ENCODE data around the gene SLC25A28.

SLC25A28 gene

GRCh38 chr10:99647601-99648151 lies 27.4 kb upstream of the SLC25A28 start:
- no peak for TF ChIP-seq CTCF (IDR thresholded peaks at IDR 0.05; ENCODE audit: extremely low read depth, insufficient read depth, missing control alignments)
- in situ Hi-C loops (cut with MboI; ENCODE audit: low pct_unique_long_range_greater_than_20kb, low sequenced_read_pairs, unreplicated experiment): no loop called here
- DNase-seq (ENCODE audit: low spot score): no peak

GRCh38 chr10:99633832-99634231 lies 13.6 kb upstream of the SLC25A28 start:
- in situ Hi-C loops (cut with MboI; ENCODE audit: low pct_unique_long_range_greater_than_20kb, low sequenced_read_pairs, unreplicated experiment): no loop called here
- no peak for DNase-seq (ENCODE audit: low spot score)
- TF ChIP-seq CTCF (IDR thresholded peaks at IDR 0.05; ENCODE audit: extremely low read depth, insufficient read depth, missing control alignments): no peak

DNA sequence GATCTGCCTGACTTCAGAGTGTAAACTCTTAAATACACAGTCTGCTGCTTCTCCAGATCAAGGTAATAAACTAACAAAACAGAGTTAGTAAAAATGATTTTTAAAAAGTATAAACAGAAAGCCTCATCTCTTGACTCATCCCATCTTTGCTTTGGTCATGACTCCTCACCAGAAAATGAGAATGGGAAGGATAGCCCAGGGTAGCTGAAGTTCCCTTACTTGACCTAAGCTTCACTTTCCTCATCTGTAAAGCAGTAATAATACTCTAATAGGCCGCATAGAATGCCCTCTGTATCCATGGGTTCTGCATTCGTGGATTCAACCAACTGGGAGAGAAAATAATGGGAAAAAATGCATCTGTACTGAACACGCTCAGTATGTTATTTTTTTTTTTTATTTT lies 11.3 kb upstream of the SLC25A28 start:
- no peak for DNase-seq (ENCODE audit: low spot score)
- no peak for TF ChIP-seq CTCF (IDR thresholded peaks at IDR 0.05; ENCODE audit: extremely low read depth, insufficient read depth, missing control alignments)
- in situ Hi-C loops (cut with MboI; ENCODE audit: low pct_unique_long_range_greater_than_20kb, low sequenced_read_pairs, unreplicated experiment): no loop called here

DNA sequence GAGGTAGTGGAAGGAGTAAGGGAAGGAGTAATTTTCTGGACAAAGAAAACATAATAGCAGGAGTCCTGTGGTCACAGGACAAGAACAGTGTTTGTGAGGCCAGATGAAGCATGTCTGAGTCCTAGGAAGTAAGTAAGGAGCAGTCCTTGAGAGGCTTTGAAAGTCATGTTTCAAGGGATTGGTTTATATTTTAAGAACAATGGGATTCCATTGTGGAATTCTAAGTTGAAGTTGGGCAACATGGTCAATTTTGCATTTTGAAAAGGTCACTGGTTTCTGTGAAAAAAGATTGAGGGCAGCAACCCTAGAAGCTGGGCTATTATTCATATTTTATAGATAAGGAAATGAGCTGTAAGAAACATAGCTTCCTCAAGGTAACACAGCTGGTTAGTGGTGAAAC lies 10.8 kb upstream of the SLC25A28 start:
- in situ Hi-C loops (cut with MboI; ENCODE audit: low pct_unique_long_range_greater_than_20kb, low sequenced_read_pairs, unreplicated experiment): no loop called here
- no peak for DNase-seq (ENCODE audit: low spot score)

GRCh38 chr10:99630433-99630832 lies 10.2 kb upstream of the SLC25A28 start:
- no peak for DNase-seq (ENCODE audit: low spot score)
- in situ Hi-C loops (cut with MboI; ENCODE audit: low pct_unique_long_range_greater_than_20kb, low sequenced_read_pairs, unreplicated experiment): no loop called here
- TF ChIP-seq CTCF (IDR thresholded peaks at IDR 0.05; ENCODE audit: extremely low read depth, insufficient read depth, missing control alignments): peak; percentile 45

More for the DNA sequence above, 10.8 kb upstream of the SLC25A28 start:
- no peak for TF ChIP-seq CTCF (IDR thresholded peaks at IDR 0.05; ENCODE audit: extremely low read depth, insufficient read depth, missing control alignments)

GRCh38 chr10:99629625-99629978 lies 9.4 kb upstream of the SLC25A28 start:
- in situ Hi-C loops (cut with MboI; ENCODE audit: low pct_unique_long_range_greater_than_20kb, low sequenced_read_pairs, unreplicated experiment): no loop called here
- DNase-seq (ENCODE audit: low spot score): no peak
- no peak for TF ChIP-seq CTCF (IDR thresholded peaks at IDR 0.05; ENCODE audit: extremely low read depth, insufficient read depth, missing control alignments)
